HCT116 (cell line): ENCODE measurements around the gene OPN3. TPM values are rescaled to one million over a fixed set of nuclear protein-coding genes. Genes with fewer than 3 reads are reported as not detected.

Experiments
- ATAC-seq: fragments of 200-7000 bp; cut with Tn5 transposase; 2 replicates; pipeline ENCODE4 v1.9.1; 2020; ENCODE audit warnings: mild to moderate bottlenecking, moderate library complexity
- BruUV-seq: library from RNA; stranded (reverse); fragments of 400-500 nt; replicated peaks from 2 replicates; lab custom pipeline; 2021; lab: Mats Ljungman, UMichigan
- CTCF ChIA-PET: fragments of 300-600 bp; sonication (Branson Sonifier 250); formaldehyde crosslinking; loops from one replicate; lab custom pipeline; 2021; ENCODE audit warnings: antibody characterized with exemption; lab: Charles Lee
- POLR2A ChIA-PET: fragments of 300-600, 350-600 bp; sonication (Branson Sonifier 250); formaldehyde crosslinking; loops from one replicate; lab custom pipeline; 2021; ENCODE audit warnings: antibody characterized with exemption; lab: Charles Lee
- RAD21 ChIA-PET, 2 experiments: fragments of 300-600 bp; sonication (Branson Sonifier 250); formaldehyde crosslinking; loops; one replicate each; lab custom pipeline; 2023; ENCODE audit warnings: low total read pairs in 2 of 2; ENCODE audit not compliant: uncharacterized antibody in 2 of 2, unreplicated experiment in 2 of 2, low non-redundant PET in 1 of 2; lab: Charles Lee
- DNase-seq: peaks from one replicate; pipeline ENCODE4 v3.0.0-alpha.2; 2010; ENCODE audit warnings: low read depth, low spot score
- H2AFZ ChIP-seq: fragments of 200-600 bp; shearing (Covaris generic), sonication (generic); 2 replicates; pipeline ENCODE4 v1.6.1; 2017; ENCODE audit warnings: low read depth, mixed run types, mixed read lengths, antibody characterized with exemption, low read length; ENCODE audit not compliant: poor library complexity, severe bottlenecking
- H3K27ac ChIP-seq: 2 replicates; pipeline ENCODE4 v1.5.1; 2012; ENCODE audit warnings: low read depth, low read length
- H3K27me3 ChIP-seq: fragments of 200-600 bp; sonication (generic); 2 replicates; pipeline ENCODE4 v1.6.1; 2016; ENCODE audit warnings: mixed run types, low read length, mixed read lengths; ENCODE audit not compliant: insufficient read depth
- H3K36me3 ChIP-seq, 2 experiments: fragments of 200-500 bp in 1 of 2; fragments of 200-600 bp in 1 of 2; sonication (Bioruptor generic) in 1 of 2; sonication (generic) in 1 of 2; 2 replicates each; pipeline versions ENCODE4 v1.5.1 to v1.6.1; 2014 to 2016; ENCODE audit warnings: low read length in 2 of 2, inconsistent platforms in 1 of 2, mixed read lengths in 1 of 2, mixed run types in 1 of 2; ENCODE audit not compliant: insufficient read depth in 2 of 2, control insufficient read depth in 1 of 2
- H3K4me1 ChIP-seq, 2 experiments: fragments of 200-600 bp in 1 of 2; sonication (generic) in 1 of 2; 2 replicates each; pipeline versions ENCODE4 v1.5.1 to v1.6.1; 2012 to 2017; ENCODE audit warnings: low read length in 2 of 2, inconsistent platforms in 1 of 2, mild to moderate bottlenecking in 1 of 2, mixed read lengths in 1 of 2, mixed run types in 1 of 2, moderate library complexity in 1 of 2; ENCODE audit not compliant: insufficient read depth in 2 of 2, control insufficient read depth in 1 of 2
- H3K4me2 ChIP-seq: fragments of 200-600 bp; sonication (generic); 2 replicates; pipeline ENCODE4 v1.6.1; 2017; ENCODE audit warnings: mixed run types, low read length, mixed read lengths
- H3K4me3 ChIP-seq, 2 experiments: fragments of 200-600 bp in 1 of 2; sonication (generic) in 1 of 2; replicated peaks in 1 of 2; 2 replicates each; pipeline ENCODE4 v1.5.1; 2011 to 2016; ENCODE audit warnings: low read length in 2 of 2, control low read depth in 1 of 2, low read depth in 1 of 2, mild to moderate bottlenecking in 1 of 2, mixed read lengths in 1 of 2, mixed run types in 1 of 2
- H3K79me2 ChIP-seq: fragments of 200-600 bp; sonication (generic); 2 replicates; pipeline ENCODE4 v1.6.1; 2017; ENCODE audit warnings: mild to moderate bottlenecking, mixed run types, low read length, moderate library complexity, mixed read lengths; ENCODE audit not compliant: insufficient read depth
- H3K9ac ChIP-seq: fragments of 200-600 bp; sonication (generic); 2 replicates; pipeline ENCODE4 v1.6.1; 2016; ENCODE audit warnings: low read length, mixed read lengths
- H3K9me2 ChIP-seq: fragments of 200-600 bp; sonication (generic), shearing (Covaris generic); 2 replicates; pipeline ENCODE4 v1.6.1; 2017; ENCODE audit warnings: mixed run types, mild to moderate bottlenecking, moderate library complexity; ENCODE audit not compliant: insufficient read depth
- H3K9me3 ChIP-seq, 2 experiments: fragments of 200-500 bp in 1 of 2; fragments of 200-600 bp in 1 of 2; sonication (Bioruptor generic) in 1 of 2; sonication (generic) in 1 of 2; 2 replicates each; pipeline ENCODE4 v1.6.1; 2014 to 2017; ENCODE audit warnings: low read length in 2 of 2, mixed read lengths in 2 of 2, inconsistent platforms in 1 of 2, low read depth in 1 of 2, mild to moderate bottlenecking in 1 of 2, mixed run types in 1 of 2, moderate library complexity in 1 of 2; ENCODE audit not compliant: control insufficient read depth in 1 of 2, insufficient read depth in 1 of 2
- H4K20me1 ChIP-seq: fragments of 200-600 bp; sonication (generic), shearing (Covaris generic); 2 replicates; pipeline ENCODE4 v1.6.1; 2017; ENCODE audit warnings: mixed run types, mild to moderate bottlenecking, moderate library complexity; ENCODE audit not compliant: insufficient read depth
- CBX3 ChIP-seq: IDR thresholded peaks from 2 replicates; pipeline ENCODE4 v1.6.1; 2012; ENCODE audit warnings: low read depth
- CEBPB ChIP-seq: IDR thresholded peaks from 2 replicates; pipeline ENCODE4 v1.6.1; 2012; ENCODE audit warnings: low read depth
- ELF1 ChIP-seq: IDR thresholded peaks from 2 replicates; pipeline ENCODE4 v1.6.1; 2012; ENCODE audit warnings: low read depth, borderline replicate concordance
- EZH2phosphoT487 ChIP-seq: fragments of 200-600 bp; IDR thresholded peaks from 2 replicates; pipeline ENCODE4 v1.6.1; 2018; ENCODE audit warnings: antibody characterized with exemption, borderline replicate concordance
- FOSL1 ChIP-seq: IDR thresholded peaks from 2 replicates; pipeline ENCODE4 v1.6.1; 2012; ENCODE audit warnings: low read depth
- JUND ChIP-seq: IDR thresholded peaks from 2 replicates; pipeline ENCODE4 v1.6.1; 2012
- POLR2AphosphoS5 ChIP-seq: IDR thresholded peaks from 2 replicates; pipeline ENCODE4 v1.6.1; 2011; ENCODE audit warnings: mild to moderate bottlenecking, low read depth, low read length, moderate library complexity
- REST ChIP-seq: IDR thresholded peaks from 2 replicates; pipeline ENCODE4 v1.6.1; 2012; ENCODE audit warnings: low read depth
- SIN3A ChIP-seq: IDR thresholded peaks from 2 replicates; pipeline ENCODE4 v1.6.1; 2012; ENCODE audit warnings: low read depth
- SRF ChIP-seq: IDR thresholded peaks from 2 replicates; pipeline ENCODE4 v1.6.1; 2012; ENCODE audit warnings: low read depth
- ZFX ChIP-seq: fragments of 450-650 bp; IDR thresholded peaks from 2 replicates; pipeline ENCODE4 v1.6.1; 2017
- ZNF274 ChIP-seq: fragments of 200-500 bp; sonication (Bioruptor generic); IDR thresholded peaks from 2 replicates; pipeline ENCODE4 v1.6.1; 2014; ENCODE audit warnings: mild to moderate bottlenecking, low read depth, low read length, inconsistent platforms
- intact Hi-C: fragments of 100-400 bp; cut with micrococcal nuclease; formaldehyde crosslinking; loops from 2 replicates; pipeline ENCODE4 v1.10.0; 2022
- total RNA-seq: library from RNA; stranded (reverse); gene quantifications from one replicate; pipeline ENCODE4 v1.2.1, GENCODE V29; 2021; ENCODE audit not compliant: unreplicated experiment
- TF ChIP-seq, protein P1 (sequence below), 3 experiments: fragments of 200-600 bp in 1 of 3; sonication (generic) in 1 of 3; IDR thresholded peaks in 2 of 3; conservative IDR thresholded peaks in 1 of 3; 2 replicates each; pipeline ENCODE4 v1.5.1; 2012 to 2017; ENCODE audit warnings: low read depth in 2 of 3, low read length in 2 of 3, antibody characterized with exemption in 1 of 3, borderline replicate concordance in 1 of 3, control low read depth in 1 of 3, mild to moderate bottlenecking in 1 of 3, mixed read lengths in 1 of 3, mixed run types in 1 of 3, moderate library complexity in 1 of 3; ENCODE audit not compliant: insufficient read depth in 1 of 3
- TF ChIP-seq, protein P2 (sequence below): IDR thresholded peaks from 2 replicates; pipeline ENCODE4 v1.6.1; 2012
- TF ChIP-seq, protein P3 (sequence below): IDR thresholded peaks from 2 replicates; pipeline ENCODE4 v1.6.1; 2012

OPN3 gene
- total RNA-seq, 1 experiment from 2014 or later, result 6.1 TPM

GRCh38 chr1:241589521-241589920 is 50.6 kb downstream of the OPN3 start:
- Histone ChIP-seq H3K4me2 (no peak overlapping the region), H3K4me3 (no peak overlapping the region), H3K9me2 (no peaks in the 10 kb centered on the region), H3K79me2 (no peaks in the 10 kb centered on the region), H2AFZ (no peak overlapping the region), H3K27me3 (no peaks in the 10 kb centered on the region), H3K9me3 (no peaks in the 10 kb centered on the region), H4K20me1 (no peaks in the 10 kb centered on the region), H3K9ac (no peak overlapping the region), H3K4me1 (peaks cover 0 to 30% of the 10 kb centered on the region in 2 experiments; a peak in 2 of 4 replicates), H3K36me3 (no peaks in the 10 kb centered on the region), H3K27ac (no peak overlapping the region)
- intact Hi-C loops, result no loop called here
- DNase-seq, result no peak
- no peak for ATAC-seq
- TF ChIP-seq ELF1, result no peak
- TF ChIP-seq SIN3A, result no peak
- no peak for TF ChIP-seq EZH2phosphoT487
- TF ChIP-seq SRF, result no peak
- no peak for TF ChIP-seq FOSL1
- no peak for TF ChIP-seq ZNF274
- TF ChIP-seq ZFX, result no peak
- TF ChIP-seq JUND, result no peak
- TF ChIP-seq POLR2AphosphoS5, result no peak
- TF ChIP-seq, protein P1, sequence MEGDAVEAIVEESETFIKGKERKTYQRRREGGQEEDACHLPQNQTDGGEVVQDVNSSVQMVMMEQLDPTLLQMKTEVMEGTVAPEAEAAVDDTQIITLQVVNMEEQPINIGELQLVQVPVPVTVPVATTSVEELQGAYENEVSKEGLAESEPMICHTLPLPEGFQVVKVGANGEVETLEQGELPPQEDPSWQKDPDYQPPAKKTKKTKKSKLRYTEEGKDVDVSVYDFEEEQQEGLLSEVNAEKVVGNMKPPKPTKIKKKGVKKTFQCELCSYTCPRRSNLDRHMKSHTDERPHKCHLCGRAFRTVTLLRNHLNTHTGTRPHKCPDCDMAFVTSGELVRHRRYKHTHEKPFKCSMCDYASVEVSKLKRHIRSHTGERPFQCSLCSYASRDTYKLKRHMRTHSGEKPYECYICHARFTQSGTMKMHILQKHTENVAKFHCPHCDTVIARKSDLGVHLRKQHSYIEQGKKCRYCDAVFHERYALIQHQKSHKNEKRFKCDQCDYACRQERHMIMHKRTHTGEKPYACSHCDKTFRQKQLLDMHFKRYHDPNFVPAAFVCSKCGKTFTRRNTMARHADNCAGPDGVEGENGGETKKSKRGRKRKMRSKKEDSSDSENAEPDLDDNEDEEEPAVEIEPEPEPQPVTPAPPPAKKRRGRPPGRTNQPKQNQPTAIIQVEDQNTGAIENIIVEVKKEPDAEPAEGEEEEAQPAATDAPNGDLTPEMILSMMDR (IDR thresholded peaks at IDR 0.05 in 2 of 3, conservative IDR thresholded peaks at IDR 0.05 in 1 of 3; ENCODE audit: borderline replicate concordance in 1 of 3, insufficient read depth in 1 of 3, low read depth in 2 of 3, low read length in 2 of 3), result no peak
- TF ChIP-seq, protein P2, sequence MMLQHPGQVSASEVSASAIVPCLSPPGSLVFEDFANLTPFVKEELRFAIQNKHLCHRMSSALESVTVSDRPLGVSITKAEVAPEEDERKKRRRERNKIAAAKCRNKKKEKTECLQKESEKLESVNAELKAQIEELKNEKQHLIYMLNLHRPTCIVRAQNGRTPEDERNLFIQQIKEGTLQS, result no peak
- TF ChIP-seq CBX3, result no peak
- no peak for TF ChIP-seq CEBPB
- no peak for TF ChIP-seq REST
- TF ChIP-seq, protein P3, sequence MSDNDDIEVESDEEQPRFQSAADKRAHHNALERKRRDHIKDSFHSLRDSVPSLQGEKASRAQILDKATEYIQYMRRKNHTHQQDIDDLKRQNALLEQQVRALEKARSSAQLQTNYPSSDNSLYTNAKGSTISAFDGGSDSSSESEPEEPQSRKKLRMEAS, result no peak
- CTCF ChIA-PET, result interaction anchor here (1.1 kb wide), 1 partner anchor 16 kb away, joined by 3 read pairs; no protein-coding TSS in a partner anchor
- BruUV-seq, result no TSS peak
- POLR2A ChIA-PET, result no interaction called here
- RAD21 ChIA-PET, result no interaction called here
